GM10248 (cell line): Measurements from ENCODE around the gene CSGALNACT2.

Source experiments
- CTCF ChIA-PET: fragments of 300-600 bp; sonication (Branson Sonifier 250); formaldehyde crosslinking; extraction: SDS; loops from one replicate; lab custom pipeline; 2021; ENCODE audit warnings: antibody characterized with exemption; lab: Yijun Ruan, JAX
- POLR2A ChIA-PET: fragments of 350-650 bp; sonication (Branson Sonifier 250); formaldehyde crosslinking; extraction: SDS; loops from one replicate; lab custom pipeline; 2020; ENCODE audit warnings: antibody characterized with exemption; lab: Yijun Ruan, JAX
- DNase-seq: peaks from one replicate; pipeline ENCODE4 v3.0.0; 2012; ENCODE audit errors: extremely low spot score
- CTCF ChIP-seq: IDR thresholded peaks from 2 replicates; pipeline ENCODE4 v1.5.1; 2012; ENCODE audit warnings: mild to moderate bottlenecking, low read depth; ENCODE audit errors: extremely low read depth, missing control alignments, control extremely low read depth

CSGALNACT2 gene

GRCh38 chr10:43201545-43202131, 63.4 kb downstream of the CSGALNACT2 start:
- TF ChIP-seq CTCF: no peak
- no peak for DNase-seq
- ChIA-PET CTCF (interaction anchor here (0.6 to 2.4 kb wide), 26 partner anchors 8 to 262 kb away, joined by 3 to 8 read pairs (median 4); partner anchors contain the start of gene CSGALNACT2), POLR2A (no interaction called here)

- TF ChIP-seq CTCF: peak; percentile 66
- CTCF ChIA-PET: interaction anchor here (0.6 to 2.4 kb wide), 26 partner anchors 8 to 261 kb away, joined by 3 to 8 read pairs (median 4); partner anchors contain the start of gene CSGALNACT2
- POLR2A ChIA-PET: no interaction called here
- DNase-seq: peak; percentile 82
These were observed 64.0 kb downstream of the CSGALNACT2 start for GRCh38 chr10:43202224-43202656.

GRCh38 chr10:43202657-43203447, 64.6 kb downstream of the CSGALNACT2 start:
- CTCF ChIA-PET: interaction anchor here (0.9 to 3.8 kb wide), 17 partner anchors 8 to 261 kb away, joined by 3 to 33 read pairs (median 5); no protein-coding TSS in a partner anchor
- DNase-seq: peak; percentile 73
- POLR2A ChIA-PET: no interaction called here
- no peak for TF ChIP-seq CTCF

- no peak for TF ChIP-seq CTCF
- ChIA-PET POLR2A (no interaction called here), CTCF (interaction anchor here (0.9 to 3.8 kb wide), 11 partner anchors 10 to 376 kb away, joined by 3 to 33 read pairs (median 5); no protein-coding TSS in a partner anchor)
- no peak for DNase-seq
These were observed 65.3 kb downstream of the CSGALNACT2 start for GRCh38 chr10:43203448-43204041.

GRCh38 chr10:43204042-43204942, 66.0 kb downstream of the CSGALNACT2 start:
- ChIA-PET POLR2A (no interaction called here), CTCF (interaction anchor here (0.9 to 3.8 kb wide), 23 partner anchors 10 to 376 kb away, joined by 3 to 33 read pairs (median 4); partner anchors contain the start of gene HNRNPF)
- DNase-seq: no peak
- TF ChIP-seq CTCF: no peak
